ENCODE data around the gene PHETA2.

The PHETA2 gene

GRCh38 chr22:42062506-42063170, 11.4 kb upstream of the PHETA2 start:
- no peaks in the 10 kb centered on the region for H3F3A ChIP-seq (ENCODE audit: insufficient read depth)
- no peaks in the 10 kb centered on the region for H4K20me1 ChIP-seq (ENCODE audit: low read depth, low read length)
- peaks cover 4% of the 10 kb centered on the region for H3K36me3 ChIP-seq (ENCODE audit: low read length)
- no peak overlapping the region for H3K4me2 ChIP-seq (ENCODE audit: low read depth, low read length, poor library complexity, severe bottlenecking)
- no peak overlapping the region for H2AFZ ChIP-seq (ENCODE audit: low read depth, low read length, severe bottlenecking)
- TF ChIP-seq EZH2phosphoT487 (conservative IDR thresholded peaks at IDR 0.05; ENCODE audit: low read length) (no peak), CTCF (IDR thresholded peaks at IDR 0.05; ENCODE audit: insufficient read depth, low read length, poor library complexity, severe bottlenecking) (no peak)
- no peak overlapping the region for H3K27ac ChIP-seq (ENCODE audit: low read depth, low read length)
- no peak overlapping the region for H3K4me3 ChIP-seq (ENCODE audit: insufficient read depth, low read length, poor library complexity, severe bottlenecking)
- H3K9ac ChIP-seq (ENCODE audit: low read length): no peak overlapping the region
- H3K79me2 ChIP-seq (ENCODE audit: insufficient read depth, low read length): no peaks in the 10 kb centered on the region
- H3K9me2 ChIP-seq (replicated peaks; ENCODE audit: insufficient read depth, low read length): no peaks in the 10 kb centered on the region
- H3K27me3 ChIP-seq (ENCODE audit: low read length): no peaks in the 10 kb centered on the region
- no peaks in the 10 kb centered on the region for H3K9me3 ChIP-seq (ENCODE audit: insufficient read depth, low read length)

- Histone ChIP-seq H3K4me2 (ENCODE audit: low read depth, low read length, poor library complexity, severe bottlenecking) (no peak overlapping the region), H3K4me3 (ENCODE audit: insufficient read depth, low read length, poor library complexity, severe bottlenecking) (no peak overlapping the region), H3K27ac (ENCODE audit: low read depth, low read length) (no peak overlapping the region), H3F3A (ENCODE audit: insufficient read depth) (no peaks in the 10 kb centered on the region), H3K9ac (ENCODE audit: low read length) (no peak overlapping the region), H3K9me2 (replicated peaks; ENCODE audit: insufficient read depth, low read length) (no peaks in the 10 kb centered on the region), H3K27me3 (ENCODE audit: low read length) (no peaks in the 10 kb centered on the region), H3K36me3 (ENCODE audit: low read length) (no peaks in the 10 kb centered on the region), H2AFZ (ENCODE audit: low read depth, low read length, severe bottlenecking) (no peak overlapping the region), H4K20me1 (ENCODE audit: low read depth, low read length) (no peaks in the 10 kb centered on the region), H3K79me2 (ENCODE audit: insufficient read depth, low read length) (no peaks in the 10 kb centered on the region), H3K9me3 (ENCODE audit: insufficient read depth, low read length) (no peaks in the 10 kb centered on the region)
- TF ChIP-seq CTCF (IDR thresholded peaks at IDR 0.05; ENCODE audit: insufficient read depth, low read length, poor library complexity, severe bottlenecking) (no peak), EZH2phosphoT487 (conservative IDR thresholded peaks at IDR 0.05; ENCODE audit: low read length) (no peak)
These were observed 9.4 kb upstream of the PHETA2 start for GRCh38 chr22:42064629-42065028.

- Histone ChIP-seq H2AFZ (ENCODE audit: low read depth, low read length, severe bottlenecking) (no peak overlapping the region), H3K9me3 (ENCODE audit: insufficient read depth, low read length) (no peaks in the 10 kb centered on the region), H4K20me1 (ENCODE audit: low read depth, low read length) (no peaks in the 10 kb centered on the region), H3K79me2 (ENCODE audit: insufficient read depth, low read length) (no peaks in the 10 kb centered on the region), H3K4me2 (ENCODE audit: low read depth, low read length, poor library complexity, severe bottlenecking) (no peak overlapping the region), H3K4me3 (ENCODE audit: insufficient read depth, low read length, poor library complexity, severe bottlenecking) (no peak overlapping the region), H3K27me3 (ENCODE audit: low read length) (no peaks in the 10 kb centered on the region), H3K27ac (ENCODE audit: low read depth, low read length) (no peak overlapping the region), H3K9me2 (replicated peaks; ENCODE audit: insufficient read depth, low read length) (no peaks in the 10 kb centered on the region), H3F3A (ENCODE audit: insufficient read depth) (no peaks in the 10 kb centered on the region), H3K9ac (ENCODE audit: low read length) (no peak overlapping the region), H3K36me3 (ENCODE audit: low read length) (no peaks in the 10 kb centered on the region)
- TF ChIP-seq EZH2phosphoT487 (conservative IDR thresholded peaks at IDR 0.05; ENCODE audit: low read length) (no peak), CTCF (IDR thresholded peaks at IDR 0.05; ENCODE audit: insufficient read depth, low read length, poor library complexity, severe bottlenecking) (no peak)
These were observed 8.5 kb upstream of the PHETA2 start for GRCh38 chr22:42065438-42066125.
